HG02642 (cell line): ENCODE measurements around the gene RPLP2.

Source experiments
- ATAC-seq: cut with Tn5 transposase; IDR thresholded peaks from one replicate; pipeline ENCODE4 v1.9.1; 2021; ENCODE audit warnings: mild to moderate bottlenecking; ENCODE audit not compliant: unreplicated experiment, poor library complexity

Gene RPLP2

GRCh38 chr11:809287-810039, at the start of gene RPLP2:
RPLP2 (plus strand) TSS chr11:809967; CDS start chr11:810235, 268 bp downstream.
- ATAC-seq, result peak; percentile 79

GRCh38 chr11:760236-760635, 49.5 kb upstream of the RPLP2 start:
- ATAC-seq, result no peak

- no peak for ATAC-seq
Observed at GRCh38 chr11:761526-762108, 48.1 kb upstream of the RPLP2 start.

GRCh38 chr11:762421-763072, 47.2 kb upstream of the RPLP2 start:
- ATAC-seq, result no peak

- no peak for ATAC-seq
Observed at GRCh38 chr11:763073-763463, 46.7 kb upstream of the RPLP2 start.

GRCh38 chr11:763549-764321, 46.0 kb upstream of the RPLP2 start:
- no peak for ATAC-seq

GRCh38 chr11:764322-765024, 45.3 kb upstream of the RPLP2 start:
- ATAC-seq, result no peak

- peak; percentile 42 for ATAC-seq
Observed at GRCh38 chr11:765025-765801, 44.6 kb upstream of the RPLP2 start.

- ATAC-seq, result no peak
Observed at GRCh38 chr11:765802-766091, 44.0 kb upstream of the RPLP2 start.

- ATAC-seq, result no peak
Observed at GRCh38 chr11:766106-766935, 43.4 kb upstream of the RPLP2 start.

- no peak for ATAC-seq
Observed at GRCh38 chr11:766936-767210, 42.9 kb upstream of the RPLP2 start.

- no peak for ATAC-seq
Observed at GRCh38 chr11:767238-767637, 42.5 kb upstream of the RPLP2 start.

GRCh38 chr11:769887-770641, 39.7 kb upstream of the RPLP2 start:
- no peak for ATAC-seq

GRCh38 chr11:770642-771616, 38.8 kb upstream of the RPLP2 start:
- no peak for ATAC-seq

GRCh38 chr11:771617-772204, 38.1 kb upstream of the RPLP2 start:
- ATAC-seq, result no peak

- ATAC-seq, result no peak
Observed at GRCh38 chr11:772429-773390, 37.1 kb upstream of the RPLP2 start.
